ENCODE results near the gene NTM.

Gene NTM

DNA sequence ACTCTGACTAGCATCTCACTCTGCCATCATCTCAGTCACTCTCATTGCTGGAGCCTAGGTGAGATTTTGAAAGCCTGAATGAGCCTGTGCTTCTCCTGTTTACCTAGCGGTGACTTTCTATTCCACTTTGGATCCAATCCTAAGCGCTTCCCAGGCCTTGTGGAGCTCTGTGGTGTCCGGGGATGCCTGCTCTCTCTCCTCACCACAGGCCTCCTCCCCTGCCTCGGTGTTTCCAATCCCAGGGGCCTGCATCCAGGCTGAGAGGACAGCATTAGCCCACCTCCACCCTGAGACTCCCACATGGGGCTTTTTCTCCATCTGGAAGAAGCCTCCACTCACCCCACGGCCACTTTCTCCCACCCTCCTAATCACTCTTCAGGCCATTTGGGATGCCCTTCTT is 380.3 kb downstream of the NTM start:
- no peaks in the 10 kb centered on the region for H3F3A ChIP-seq (ENCODE audit: low read depth)
- no peaks in the 10 kb centered on the region for H4K20me1 ChIP-seq (ENCODE audit: insufficient read depth, low read length, poor library complexity, severe bottlenecking)
- no peaks in the 10 kb centered on the region for H3K9me3 ChIP-seq (ENCODE audit: insufficient read depth, low read depth, low read length)
- H3K4me2 ChIP-seq (ENCODE audit: low read depth, low read length, poor library complexity, severe bottlenecking) = no peak overlapping the region
- H3K4me1 ChIP-seq (ENCODE audit: insufficient read depth, low read length, poor library complexity, severe bottlenecking) = no peaks in the 10 kb centered on the region
- no peaks in the 10 kb centered on the region for H3K9me2 ChIP-seq (replicated peaks; ENCODE audit: low read depth, low read length)
- no peak overlapping the region for H3K9ac ChIP-seq (ENCODE audit: low read depth, low read length, poor library complexity, severe bottlenecking)
- no peaks in the 10 kb centered on the region for H3K27me3 ChIP-seq (ENCODE audit: insufficient read depth, low read length, poor library complexity, severe bottlenecking)
- H3K79me2 ChIP-seq (ENCODE audit: insufficient read depth, low read length) = no peaks in the 10 kb centered on the region
- no peak overlapping the region for H3K4me3 ChIP-seq (ENCODE audit: low read length, poor library complexity, severe bottlenecking)
- H2AFZ ChIP-seq (ENCODE audit: low read length) = no peak overlapping the region
- no peaks in the 10 kb centered on the region for H3K36me3 ChIP-seq (ENCODE audit: insufficient read depth, low read length)
- TF ChIP-seq EZH2phosphoT487 (IDR thresholded peaks at IDR 0.05; ENCODE audit: borderline replicate concordance) = no peak
- TF ChIP-seq, protein P1, sequence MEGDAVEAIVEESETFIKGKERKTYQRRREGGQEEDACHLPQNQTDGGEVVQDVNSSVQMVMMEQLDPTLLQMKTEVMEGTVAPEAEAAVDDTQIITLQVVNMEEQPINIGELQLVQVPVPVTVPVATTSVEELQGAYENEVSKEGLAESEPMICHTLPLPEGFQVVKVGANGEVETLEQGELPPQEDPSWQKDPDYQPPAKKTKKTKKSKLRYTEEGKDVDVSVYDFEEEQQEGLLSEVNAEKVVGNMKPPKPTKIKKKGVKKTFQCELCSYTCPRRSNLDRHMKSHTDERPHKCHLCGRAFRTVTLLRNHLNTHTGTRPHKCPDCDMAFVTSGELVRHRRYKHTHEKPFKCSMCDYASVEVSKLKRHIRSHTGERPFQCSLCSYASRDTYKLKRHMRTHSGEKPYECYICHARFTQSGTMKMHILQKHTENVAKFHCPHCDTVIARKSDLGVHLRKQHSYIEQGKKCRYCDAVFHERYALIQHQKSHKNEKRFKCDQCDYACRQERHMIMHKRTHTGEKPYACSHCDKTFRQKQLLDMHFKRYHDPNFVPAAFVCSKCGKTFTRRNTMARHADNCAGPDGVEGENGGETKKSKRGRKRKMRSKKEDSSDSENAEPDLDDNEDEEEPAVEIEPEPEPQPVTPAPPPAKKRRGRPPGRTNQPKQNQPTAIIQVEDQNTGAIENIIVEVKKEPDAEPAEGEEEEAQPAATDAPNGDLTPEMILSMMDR (conservative IDR thresholded peaks at IDR 0.05; ENCODE audit: low read length) = no peak

DNA sequence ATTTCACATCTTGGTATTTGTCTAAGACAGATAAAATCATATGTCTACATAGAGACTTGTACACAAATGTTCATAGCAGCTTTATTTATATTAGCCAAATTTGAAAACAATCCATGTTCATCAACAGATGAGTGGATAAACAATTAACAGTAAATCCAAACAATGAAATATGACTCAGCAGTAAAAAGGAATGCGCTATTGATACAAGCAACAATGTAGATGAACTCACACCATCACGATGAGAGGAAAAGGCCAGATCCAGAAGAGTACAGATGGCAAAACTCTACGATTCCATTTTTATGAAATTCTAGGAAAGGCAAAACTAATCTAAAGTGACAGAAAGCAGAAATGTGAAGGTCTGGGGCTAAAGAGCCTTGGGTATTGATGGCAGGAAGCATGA is 384.3 kb downstream of the NTM start:
- H2AFZ ChIP-seq (ENCODE audit: low read length) = no peak overlapping the region
- no peak for TF ChIP-seq EZH2phosphoT487 (IDR thresholded peaks at IDR 0.05; ENCODE audit: borderline replicate concordance)
- TF ChIP-seq, protein P1 (conservative IDR thresholded peaks at IDR 0.05; ENCODE audit: low read length) = no peak

DNA sequence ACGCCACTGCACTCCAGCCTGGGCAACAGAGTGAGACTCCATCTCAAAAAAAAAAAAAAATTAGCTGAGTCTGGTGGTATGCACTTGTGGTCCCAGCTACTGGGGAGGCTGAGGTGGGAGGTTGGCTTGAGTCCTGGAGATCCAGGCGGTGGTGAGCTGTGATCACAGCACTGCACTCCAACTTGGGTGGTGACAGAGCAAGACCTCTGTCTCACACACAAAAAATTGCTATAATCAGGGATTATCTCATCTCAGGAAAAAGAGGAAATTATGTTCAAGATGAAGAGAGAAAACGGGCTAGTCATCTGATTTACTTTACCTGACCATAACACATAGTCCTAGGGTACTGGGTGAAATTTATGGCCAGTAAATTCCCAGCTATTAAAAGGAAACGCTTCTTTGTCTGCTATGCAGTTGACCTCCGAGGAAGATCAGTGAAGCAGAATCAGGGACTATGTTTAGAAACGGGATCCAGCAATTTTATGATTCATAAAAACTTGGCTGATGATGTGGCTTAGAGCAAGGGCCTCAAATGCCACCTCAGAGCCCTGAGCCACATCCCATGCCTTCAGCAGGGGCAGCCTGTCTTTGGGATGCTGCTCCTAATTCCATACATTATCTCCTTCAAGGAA is 386.2 kb downstream of the NTM start:
- Histone ChIP-seq H3F3A (ENCODE audit: low read depth) (no peaks in the 10 kb centered on the region), H3K79me2 (ENCODE audit: insufficient read depth, low read length) (no peaks in the 10 kb centered on the region), H3K4me2 (ENCODE audit: low read depth, low read length, poor library complexity, severe bottlenecking) (no peak overlapping the region), H3K9me3 (ENCODE audit: insufficient read depth, low read depth, low read length) (no peaks in the 10 kb centered on the region), H3K36me3 (ENCODE audit: insufficient read depth, low read length) (no peaks in the 10 kb centered on the region), H2AFZ (ENCODE audit: low read length) (no peak overlapping the region), H3K9ac (ENCODE audit: low read depth, low read length, poor library complexity, severe bottlenecking) (no peak overlapping the region), H3K4me1 (ENCODE audit: insufficient read depth, low read length, poor library complexity, severe bottlenecking) (no peaks in the 10 kb centered on the region), H3K9me2 (replicated peaks; ENCODE audit: low read depth, low read length) (no peaks in the 10 kb centered on the region), H3K27me3 (ENCODE audit: insufficient read depth, low read length, poor library complexity, severe bottlenecking) (no peaks in the 10 kb centered on the region), H4K20me1 (ENCODE audit: insufficient read depth, low read length, poor library complexity, severe bottlenecking) (no peaks in the 10 kb centered on the region), H3K4me3 (ENCODE audit: low read length, poor library complexity, severe bottlenecking) (no peak overlapping the region)
- TF ChIP-seq, protein P1 (conservative IDR thresholded peaks at IDR 0.05; ENCODE audit: low read length) = no peak
- no peak for TF ChIP-seq EZH2phosphoT487 (IDR thresholded peaks at IDR 0.05; ENCODE audit: borderline replicate concordance)

More for the DNA sequence above, 384.3 kb downstream of the NTM start:
- Histone ChIP-seq H3K36me3 (ENCODE audit: insufficient read depth, low read length) (no peaks in the 10 kb centered on the region), H4K20me1 (ENCODE audit: insufficient read depth, low read length, poor library complexity, severe bottlenecking) (no peaks in the 10 kb centered on the region), H3K79me2 (ENCODE audit: insufficient read depth, low read length) (no peaks in the 10 kb centered on the region), H3K9me2 (replicated peaks; ENCODE audit: low read depth, low read length) (no peaks in the 10 kb centered on the region), H3K4me1 (ENCODE audit: insufficient read depth, low read length, poor library complexity, severe bottlenecking) (no peaks in the 10 kb centered on the region), H3K4me3 (ENCODE audit: low read length, poor library complexity, severe bottlenecking) (no peak overlapping the region), H3K9ac (ENCODE audit: low read depth, low read length, poor library complexity, severe bottlenecking) (no peak overlapping the region), H3K4me2 (ENCODE audit: low read depth, low read length, poor library complexity, severe bottlenecking) (no peak overlapping the region), H3F3A (ENCODE audit: low read depth) (no peaks in the 10 kb centered on the region), H3K9me3 (ENCODE audit: insufficient read depth, low read depth, low read length) (no peaks in the 10 kb centered on the region), H3K27me3 (ENCODE audit: insufficient read depth, low read length, poor library complexity, severe bottlenecking) (no peaks in the 10 kb centered on the region)

All from Loucy (cell line).